GM12878 (cell line): ENCODE data around the gene FANCE. TPM values are rescaled to one million over a fixed set of nuclear protein-coding genes. Genes with fewer than 3 reads are reported as not detected.

Experiments used
- ATAC-seq: fragments of 200-7000 bp; cut with Tn5 transposase; 3 replicates; pipeline ENCODE4 v1.9.1; 2020; ENCODE audit warnings: mild to moderate bottlenecking, moderate library complexity
- BruUV-seq: library from RNA; stranded (reverse); fragments of 400-500 nt; replicated peaks from 2 replicates; lab custom pipeline; 2021; lab: Mats Ljungman, UMichigan
- CTCF ChIA-PET: fragments of 300-600 bp; sonication (Branson Sonifier 250); formaldehyde crosslinking; extraction: SDS; loops from one replicate; lab custom pipeline; 2021; ENCODE audit warnings: inconsistent platforms; lab: Yijun Ruan, JAX
- POLR2A ChIA-PET: fragments of 350-600 bp; formaldehyde crosslinking; extraction: SDS; loops from one replicate; lab custom pipeline; 2021; ENCODE audit warnings: inconsistent platforms; lab: Charles Lee
- RAD21 ChIA-PET: fragments of 300-600 bp; sonication (Branson Sonifier 250); formaldehyde crosslinking; loops from one replicate; lab custom pipeline; 2023; ENCODE audit warnings: antibody characterized with exemption; ENCODE audit not compliant: unreplicated experiment; lab: Charles Lee
- SMC1A ChIA-PET: fragments of 300-600 bp; sonication (Branson Sonifier 250); formaldehyde crosslinking; loops from one replicate; lab custom pipeline; 2023; ENCODE audit not compliant: unreplicated experiment, uncharacterized antibody; lab: Charles Lee
- DNase-seq: peaks from one replicate; pipeline ENCODE4 v3.0.0-alpha.2; 2011; ENCODE audit warnings: low read depth, low spot score
- FAIRE-seq: peaks from 3 replicates; lab custom pipeline; 2011; peaks lifted over from hg19 to GRCh38; lab: Jason Lieb, UNC
- H2AFZ ChIP-seq: 2 replicates; pipeline ENCODE4 v1.6.0; 2011; ENCODE audit warnings: low read depth, low read length, control low read depth; ENCODE audit not compliant: control insufficient read depth
- H3K27ac ChIP-seq: 2 replicates; pipeline ENCODE4 v1.5.1; 2011; ENCODE audit warnings: control low read depth; ENCODE audit not compliant: control insufficient read depth, insufficient read depth
- H3K27me3 ChIP-seq, 2 experiments: replicated peaks in 1 of 2; 2 replicates each; pipeline versions ENCODE4 v1.6.0 to v1.6.1; 2011; ENCODE audit warnings: low read length in 1 of 2; ENCODE audit not compliant: control insufficient read depth in 2 of 2, insufficient read depth in 2 of 2
- H3K36me3 ChIP-seq, 2 experiments: 2 replicates each; pipeline ENCODE4 v1.5.1; 2011; ENCODE audit warnings: low read length in 1 of 2; ENCODE audit not compliant: control insufficient read depth in 2 of 2, insufficient read depth in 2 of 2
- H3K4me1 ChIP-seq: 2 replicates; pipeline ENCODE4 v1.6.1; 2011; ENCODE audit warnings: mild to moderate bottlenecking, low read length, moderate library complexity, mixed read lengths; ENCODE audit not compliant: control insufficient read depth, insufficient read depth
- H3K4me2 ChIP-seq: 2 replicates; pipeline ENCODE4 v1.6.0; 2011; ENCODE audit warnings: control low read depth; ENCODE audit not compliant: control insufficient read depth, insufficient read depth
- H3K4me3 ChIP-seq: fragments of 200-600 bp; sonication (generic); 2 replicates; pipeline ENCODE4 v1.5.1; 2016
- H3K79me2 ChIP-seq: 2 replicates; pipeline ENCODE4 v1.6.0; 2011; ENCODE audit warnings: low read length; ENCODE audit not compliant: control insufficient read depth, insufficient read depth
- H3K9ac ChIP-seq: 2 replicates; pipeline ENCODE4 v1.8.0; 2011; ENCODE audit warnings: low read length, control low read depth, mixed read lengths; ENCODE audit not compliant: control insufficient read depth, insufficient read depth
- H3K9me3 ChIP-seq: replicated peaks from 3 replicates; pipeline ENCODE4 v1.5.1; 2011; ENCODE audit warnings: mild to moderate bottlenecking, low read length; ENCODE audit not compliant: control insufficient read depth, insufficient read depth
- H4K20me1 ChIP-seq: 2 replicates; pipeline ENCODE4 v1.6.0; 2011; ENCODE audit not compliant: control insufficient read depth, insufficient read depth
- CREM ChIP-seq: IDR thresholded peaks from 2 replicates; pipeline ENCODE4 v1.6.1; 2014; ENCODE audit warnings: antibody characterized with exemption, low read depth
- DPF2 ChIP-seq: fragments of 450-650 bp; IDR thresholded peaks from 2 replicates; pipeline ENCODE4 v1.6.1; 2017; ENCODE audit warnings: mild to moderate bottlenecking
- ETV6 ChIP-seq, 2 experiments: fragments of 450-650 bp in 1 of 2; IDR thresholded peaks in 1 of 2; conservative IDR thresholded peaks in 1 of 2; 2 replicates each; pipeline ENCODE4 v1.6.1; 2014; ENCODE audit warnings: antibody characterized with exemption in 1 of 2, borderline replicate concordance in 1 of 2, low read depth in 1 of 2, mild to moderate bottlenecking in 1 of 2, moderate library complexity in 1 of 2
- FOS ChIP-seq: IDR thresholded peaks from 3 replicates; pipeline ENCODE4 v1.6.1; 2011; ENCODE audit warnings: borderline replicate concordance; ENCODE audit not compliant: insufficient read length; ENCODE audit errors: extremely low read depth
- GABPA ChIP-seq: IDR thresholded peaks from 2 replicates; pipeline ENCODE4 v1.6.1; 2014; ENCODE audit warnings: antibody characterized with exemption, low read depth, mild to moderate bottlenecking, inconsistent platforms
- PAX5 ChIP-seq: IDR thresholded peaks from 2 replicates; pipeline ENCODE4 v1.6.1; 2011; ENCODE audit warnings: low read depth, low read length, borderline replicate concordance
- POLR2A ChIP-seq: IDR thresholded peaks from 2 replicates; pipeline ENCODE4 v1.6.1; 2011; ENCODE audit warnings: low read depth, mild to moderate bottlenecking, low read length
- POU2F2 ChIP-seq: IDR thresholded peaks from 3 replicates; pipeline ENCODE4 v1.6.1; 2011; ENCODE audit warnings: low read depth, mild to moderate bottlenecking, low read length, borderline replicate concordance
- RELA ChIP-seq: fragments of 450-650 bp; IDR thresholded peaks from 2 replicates; pipeline ENCODE4 v1.8.0; 2014; ENCODE audit warnings: borderline replicate concordance; ENCODE audit not compliant: partially characterized antibody
- RUNX3 ChIP-seq: IDR thresholded peaks from 2 replicates; pipeline ENCODE4 v1.6.1; 2012; ENCODE audit warnings: low read length, inconsistent platforms
- SMC3 ChIP-seq: IDR thresholded peaks from 2 replicates; pipeline ENCODE4 v1.6.1; 2011; ENCODE audit warnings: low read length, improper control_type of control experiment, borderline replicate concordance
- WGBS: methylation state at CpG from one replicate; pipeline ENCODE4 v1.1.6; 2016; ENCODE audit warnings: low lambda C conversion rate; ENCODE audit not compliant: insufficient replicate concordance, insufficient coverage; ENCODE audit errors: missing lambda C conversion rate; 5-methylcytosine and 5-hydroxymethylcytosine counted together
- in situ Hi-C: fragments of 300-500 bp; cut with MboI; formaldehyde crosslinking; loops from 9 replicates; pipeline ENCODE4 v1.14.3; 2018; ENCODE audit warnings: mixed read lengths
- intact Hi-C: fragments of 100-400 bp; cut with micrococcal nuclease; formaldehyde crosslinking; loops from one replicate; pipeline ENCODE4 v1.14.2; 2022; ENCODE audit not compliant: unreplicated experiment
- polyA plus RNA-seq, 11 experiments: library from polyadenylated mRNA; depleted of rRNA in 4 of 11; unstranded in 6 of 11; stranded (reverse) in 5 of 11; fragments of >200 nt; fragmentation: Nextera tagmentation in 4 of 11; fragmentation: Illumina TruSeq in 1 of 11; extraction: Ambion mirVana in 4 of 11; extraction: Trizol in 1 of 11; gene quantifications; 1 replicate in 1 of 11; 2 replicates in 10 of 11; pipeline versions ENCODE4 v1.2.1 to v1.2.3, GENCODE V29; 2011 to 2016; ENCODE audit warnings: inconsistent platforms in 2 of 11, missing spikeins in 2 of 11, low read depth in 1 of 11
- total RNA-seq, 4 experiments: library from RNA; depleted of rRNA in 3 of 4; stranded (reverse); fragments of >200 nt in 3 of 4; fragmentation: Illumina TruSeq in 1 of 4; extraction: Trizol in 1 of 4; gene quantifications; 2 replicates each; pipeline versions ENCODE4 v1.2.1 to v1.2.3, GENCODE V29; 2013 to 2021
- TF ChIP-seq, protein P1 (sequence below): fragments of 150-350 bp; IDR thresholded peaks from 2 replicates; pipeline ENCODE4 v1.6.1; 2016; ENCODE audit warnings: low read depth, low read length
- TF ChIP-seq, protein P2 (sequence below): fragments of 450-650 bp; formaldehyde crosslinking; IDR thresholded peaks from 2 replicates; pipeline ENCODE4 v1.5.0; 2022; ENCODE audit warnings: mild to moderate bottlenecking, missing genetic modification characterization

Gene FANCE
- total and polyA plus RNA-seq, 10 of the 15 experiments (the other 5 are each of a cell fraction or from before 2014, with no cell fraction given) = 3.0 to 13.3 (median 8.1) TPM

DNA sequence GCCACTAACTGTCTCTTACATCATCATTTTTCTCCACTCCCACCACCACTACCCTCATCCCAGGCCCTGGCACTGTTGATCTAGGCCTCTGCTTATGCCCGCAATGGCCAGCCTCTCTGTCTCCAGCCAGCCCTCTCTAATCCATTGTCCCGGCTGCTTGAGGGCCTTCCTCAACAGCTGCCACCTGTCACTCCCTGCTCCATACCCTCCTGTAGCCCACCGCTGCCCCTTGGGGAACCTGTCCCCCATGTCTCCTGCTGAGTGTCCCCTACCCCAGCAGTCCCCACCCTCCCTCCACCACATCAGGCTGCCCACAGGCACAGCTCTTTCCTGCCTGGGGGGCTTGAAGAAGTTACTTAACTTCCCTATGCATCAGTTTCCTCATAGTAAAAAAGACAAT is 31.4 kb downstream of the FANCE start:
- Histone ChIP-seq H4K20me1 (no peaks in the 10 kb centered on the region), H3K27ac (no peak overlapping the region), H3K4me1 (no peaks in the 10 kb centered on the region), H3K4me3 (no peak overlapping the region), H2AFZ (no peak overlapping the region), H3K27me3 (no peaks in the 10 kb centered on the region; a peak in 2 of 4 replicates)
- in situ Hi-C loops = no loop called here
- no peak for DNase-seq
- RAD21 ChIA-PET = no interaction called here
- no peak for TF ChIP-seq PAX5
- no peak for TF ChIP-seq SMC3
- no peak for TF ChIP-seq RELA
- no peak for TF ChIP-seq FOS
- no peak for TF ChIP-seq GABPA
- TF ChIP-seq, protein P1, sequence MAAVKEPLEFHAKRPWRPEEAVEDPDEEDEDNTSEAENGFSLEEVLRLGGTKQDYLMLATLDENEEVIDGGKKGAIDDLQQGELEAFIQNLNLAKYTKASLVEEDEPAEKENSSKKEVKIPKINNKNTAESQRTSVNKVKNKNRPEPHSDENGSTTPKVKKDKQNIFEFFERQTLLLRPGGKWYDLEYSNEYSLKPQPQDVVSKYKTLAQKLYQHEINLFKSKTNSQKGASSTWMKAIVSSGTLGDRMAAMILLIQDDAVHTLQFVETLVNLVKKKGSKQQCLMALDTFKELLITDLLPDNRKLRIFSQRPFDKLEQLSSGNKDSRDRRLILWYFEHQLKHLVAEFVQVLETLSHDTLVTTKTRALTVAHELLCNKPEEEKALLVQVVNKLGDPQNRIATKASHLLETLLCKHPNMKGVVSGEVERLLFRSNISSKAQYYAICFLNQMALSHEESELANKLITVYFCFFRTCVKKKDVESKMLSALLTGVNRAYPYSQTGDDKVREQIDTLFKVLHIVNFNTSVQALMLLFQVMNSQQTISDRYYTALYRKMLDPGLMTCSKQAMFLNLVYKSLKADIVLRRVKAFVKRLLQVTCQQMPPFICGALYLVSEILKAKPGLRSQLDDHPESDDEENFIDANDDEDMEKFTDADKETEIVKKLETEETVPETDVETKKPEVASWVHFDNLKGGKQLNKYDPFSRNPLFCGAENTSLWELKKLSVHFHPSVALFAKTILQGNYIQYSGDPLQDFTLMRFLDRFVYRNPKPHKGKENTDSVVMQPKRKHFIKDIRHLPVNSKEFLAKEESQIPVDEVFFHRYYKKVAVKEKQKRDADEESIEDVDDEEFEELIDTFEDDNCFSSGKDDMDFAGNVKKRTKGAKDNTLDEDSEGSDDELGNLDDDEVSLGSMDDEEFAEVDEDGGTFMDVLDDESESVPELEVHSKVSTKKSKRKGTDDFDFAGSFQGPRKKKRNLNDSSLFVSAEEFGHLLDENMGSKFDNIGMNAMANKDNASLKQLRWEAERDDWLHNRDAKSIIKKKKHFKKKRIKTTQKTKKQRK = no peak
- no peak for TF ChIP-seq ETV6 (conservative IDR thresholded peaks at IDR 0.05 in 1 of 2, IDR thresholded peaks at IDR 0.05 in 1 of 2; ENCODE audit: borderline replicate concordance in 1 of 2, low read depth in 1 of 2)
- no peak for TF ChIP-seq DPF2
- TF ChIP-seq POU2F2 = no peak
- no peak for TF ChIP-seq RUNX3
- TF ChIP-seq, protein P2, sequence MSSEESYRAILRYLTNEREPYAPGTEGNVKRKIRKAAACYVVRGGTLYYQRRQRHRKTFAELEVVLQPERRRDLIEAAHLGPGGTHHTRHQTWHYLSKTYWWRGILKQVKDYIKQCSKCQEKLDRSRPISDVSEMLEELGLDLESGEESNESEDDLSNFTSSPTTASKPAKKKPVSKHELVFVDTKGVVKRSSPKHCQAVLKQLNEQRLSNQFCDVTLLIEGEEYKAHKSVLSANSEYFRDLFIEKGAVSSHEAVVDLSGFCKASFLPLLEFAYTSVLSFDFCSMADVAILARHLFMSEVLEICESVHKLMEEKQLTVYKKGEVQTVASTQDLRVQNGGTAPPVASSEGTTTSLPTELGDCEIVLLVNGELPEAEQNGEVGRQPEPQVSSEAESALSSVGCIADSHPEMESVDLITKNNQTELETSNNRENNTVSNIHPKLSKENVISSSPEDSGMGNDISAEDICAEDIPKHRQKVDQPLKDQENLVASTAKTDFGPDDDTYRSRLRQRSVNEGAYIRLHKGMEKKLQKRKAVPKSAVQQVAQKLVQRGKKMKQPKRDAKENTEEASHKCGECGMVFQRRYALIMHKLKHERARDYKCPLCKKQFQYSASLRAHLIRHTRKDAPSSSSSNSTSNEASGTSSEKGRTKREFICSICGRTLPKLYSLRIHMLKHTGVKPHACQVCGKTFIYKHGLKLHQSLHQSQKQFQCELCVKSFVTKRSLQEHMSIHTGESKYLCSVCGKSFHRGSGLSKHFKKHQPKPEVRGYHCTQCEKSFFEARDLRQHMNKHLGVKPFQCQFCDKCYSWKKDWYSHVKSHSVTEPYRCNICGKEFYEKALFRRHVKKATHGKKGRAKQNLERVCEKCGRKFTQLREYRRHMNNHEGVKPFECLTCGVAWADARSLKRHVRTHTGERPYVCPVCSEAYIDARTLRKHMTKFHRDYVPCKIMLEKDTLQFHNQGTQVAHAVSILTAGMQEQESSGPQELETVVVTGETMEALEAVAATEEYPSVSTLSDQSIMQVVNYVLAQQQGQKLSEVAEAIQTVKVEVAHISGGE (CRISPR knock-in tag) = no peak
- no peak for TF ChIP-seq POLR2A
- TF ChIP-seq CREM = no peak
- TF ChIP-seq, all 136 proteins: peak for 0
- no peak overlapping the region for H3K9ac ChIP-seq
- no peaks in the 10 kb centered on the region for H3K36me3 ChIP-seq
- no peak for ATAC-seq
- FAIRE-seq = no peak
- no peaks in the 10 kb centered on the region for H3K9me3 ChIP-seq
- WGBS = 44% methylated on average over 3 of the region's 3 CpGs
- intact Hi-C loops = no loop called here
- BruUV-seq = no TSS peak
- ChIA-PET CTCF (no interaction called here), POLR2A (interaction anchor here (0.7 kb wide), 1 partner anchor 14 kb away, joined by 3 read pairs; no protein-coding TSS in a partner anchor), SMC1A (no interaction called here)
- H3K4me2 ChIP-seq = no peak overlapping the region
- H3K79me2 ChIP-seq = no peaks in the 10 kb centered on the region
